Transverse colon (tissue), 4 donors: ENCODE data around the gene MYO1B.

Experiments
- CTCF ChIP-seq, 5 experiments: fragments of 200-600 bp in 3 of 5; fragments of 450-650 bp in 2 of 5; sonication (generic) in 3 of 5; IDR thresholded peaks; 1 replicate in 2 of 5; 2 replicates in 3 of 5; pipeline ENCODE4 v1.5.1; 2016 to 2017; ENCODE audit warnings: antibody characterized with exemption in 5 of 5, inconsistent platforms in 3 of 5, mild to moderate bottlenecking in 2 of 5, moderate library complexity in 1 of 5
- EP300 ChIP-seq: sonication (generic); formaldehyde crosslinking; IDR thresholded peaks from one replicate; pipeline ENCODE4 v1.6.1; 2017; ENCODE audit warnings: antibody characterized with exemption, low read depth
- POLR2A ChIP-seq: fragments of 450-650 bp; IDR thresholded peaks from one replicate; pipeline ENCODE4 v1.6.1; 2016; ENCODE audit warnings: antibody characterized with exemption, mild to moderate bottlenecking, moderate library complexity
- POLR2AphosphoS5 ChIP-seq, 3 donors: sonication (generic); formaldehyde crosslinking; IDR thresholded peaks; one replicate each; pipeline ENCODE4 v1.6.1; 2016; ENCODE audit warnings: antibody characterized with exemption in 3 of 3

- TF ChIP-seq CTCF (IDR thresholded peaks at IDR 0.05) (no peak), POLR2A (no peak), POLR2AphosphoS5 (IDR thresholded peaks at IDR 0.05) (no peak), EP300 (no peak)
These were observed 105.6 kb downstream of the MYO1B start for GRCh38 chr2:191350826-191351225.
